ENCODE measurements around the gene CRLF2. TPM values are rescaled to one million over a fixed set of nuclear protein-coding genes. Genes with fewer than 3 reads are reported as not detected.

The CRLF2 gene
- total and polyA plus RNA-seq, 2 of the 8 experiments (the other 6 are each of a cell fraction or from before 2014, with no cell fraction given): 0.06 TPM; not detected in 1

DNA sequence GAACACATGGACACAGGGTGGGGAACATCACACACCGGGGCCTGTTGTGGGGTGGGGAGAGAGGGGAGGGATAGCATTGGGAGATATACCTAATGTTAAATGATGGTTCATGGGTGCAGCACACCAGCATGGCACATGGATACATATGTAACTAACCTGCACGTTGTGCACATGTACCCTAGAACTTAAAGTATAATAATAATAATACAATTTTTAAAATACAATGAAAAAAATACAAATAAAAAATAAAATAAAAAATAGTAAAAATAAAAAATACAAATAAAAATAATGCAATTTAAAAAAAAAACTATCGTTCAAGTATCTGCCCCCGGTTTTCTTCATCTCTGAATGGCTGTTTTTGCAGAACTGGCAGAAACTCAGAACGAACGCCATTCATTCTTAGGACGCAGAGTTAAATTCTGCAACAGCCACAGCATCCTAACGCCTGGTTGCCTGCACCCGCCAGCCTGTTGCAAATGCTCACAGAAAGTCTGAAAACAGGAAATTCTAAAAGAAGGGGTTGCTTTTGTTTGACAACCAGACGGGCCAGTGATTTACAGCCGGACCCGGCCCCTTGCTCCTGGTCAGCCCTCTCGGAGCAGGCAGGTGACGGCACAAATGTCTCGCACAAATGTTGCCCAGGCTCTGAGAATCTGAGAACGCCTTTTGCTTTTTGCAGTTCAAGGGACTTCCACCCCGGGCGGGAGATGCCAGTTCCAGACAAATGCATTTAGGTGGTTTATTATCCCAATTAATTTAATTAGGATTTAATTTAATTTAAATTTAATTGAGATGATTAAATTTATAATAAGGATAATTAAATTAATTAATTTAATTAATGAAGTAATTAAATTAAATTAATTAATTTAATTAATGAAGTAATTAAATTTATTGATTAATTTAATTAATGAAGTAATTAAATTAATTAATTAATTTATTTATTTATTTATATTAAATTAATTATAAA is 47.8 kb downstream of the CRLF2 start (continued):
- TF ChIP-seq EZH2 (IDR thresholded peaks at IDR 0.05; ENCODE audit: low read depth, low read length, severe bottlenecking) (no peak), POU5F1 (IDR thresholded peaks at IDR 0.05; ENCODE audit: low read depth, low read length) (no peak), POLR2AphosphoS5 (IDR thresholded peaks at IDR 0.05; ENCODE audit: low read depth, low read length) (no peak), SP4 (IDR thresholded peaks at IDR 0.05; ENCODE audit: low read length) (no peak), ASH2L (IDR thresholded peaks at IDR 0.05; ENCODE audit: low read length) (no peak)
- TF ChIP-seq, protein P1, sequence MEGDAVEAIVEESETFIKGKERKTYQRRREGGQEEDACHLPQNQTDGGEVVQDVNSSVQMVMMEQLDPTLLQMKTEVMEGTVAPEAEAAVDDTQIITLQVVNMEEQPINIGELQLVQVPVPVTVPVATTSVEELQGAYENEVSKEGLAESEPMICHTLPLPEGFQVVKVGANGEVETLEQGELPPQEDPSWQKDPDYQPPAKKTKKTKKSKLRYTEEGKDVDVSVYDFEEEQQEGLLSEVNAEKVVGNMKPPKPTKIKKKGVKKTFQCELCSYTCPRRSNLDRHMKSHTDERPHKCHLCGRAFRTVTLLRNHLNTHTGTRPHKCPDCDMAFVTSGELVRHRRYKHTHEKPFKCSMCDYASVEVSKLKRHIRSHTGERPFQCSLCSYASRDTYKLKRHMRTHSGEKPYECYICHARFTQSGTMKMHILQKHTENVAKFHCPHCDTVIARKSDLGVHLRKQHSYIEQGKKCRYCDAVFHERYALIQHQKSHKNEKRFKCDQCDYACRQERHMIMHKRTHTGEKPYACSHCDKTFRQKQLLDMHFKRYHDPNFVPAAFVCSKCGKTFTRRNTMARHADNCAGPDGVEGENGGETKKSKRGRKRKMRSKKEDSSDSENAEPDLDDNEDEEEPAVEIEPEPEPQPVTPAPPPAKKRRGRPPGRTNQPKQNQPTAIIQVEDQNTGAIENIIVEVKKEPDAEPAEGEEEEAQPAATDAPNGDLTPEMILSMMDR (IDR thresholded peaks at IDR 0.05; ENCODE audit: control extremely low read depth in 1 of 3, insufficient read depth in 1 of 3, low read depth in 1 of 3, low read length in 3 of 3): no peak
